Lung (tissue), 12 donors: Measurements from ENCODE around the gene CNKSR1. TPM values are rescaled to one million over a fixed set of nuclear protein-coding genes. Genes with fewer than 3 reads are reported as not detected.

Source experiments
- ATAC-seq: fragments of 200-7000 bp; cut with Tn5 transposase; one replicate; pipeline ENCODE4 v1.9.1; 2020; ENCODE audit warnings: moderate number of reproducible peaks; ENCODE audit not compliant: insufficient read depth, low FRiP score
- DNase-seq, 3 donors: peaks; one replicate each; pipeline ENCODE4 v3.0.0-alpha.2; 2013 to 2017
- H3K27ac ChIP-seq, 2 donors: one replicate each; pipeline ENCODE4 v1.5.1; 2013; ENCODE audit warnings: mild to moderate bottlenecking in 2 of 2, moderate library complexity in 2 of 2, control low read depth in 1 of 2, inconsistent platforms in 1 of 2, low read depth in 1 of 2, low read length in 1 of 2
- H3K27me3 ChIP-seq, 3 donors: one replicate each; pipeline ENCODE4 v1.5.1; 2013; ENCODE audit warnings: low read length in 2 of 3; ENCODE audit not compliant: control insufficient read depth in 3 of 3, insufficient read depth in 3 of 3
- H3K36me3 ChIP-seq, 4 donors: one replicate each; pipeline ENCODE4 v1.5.1; 2013; ENCODE audit warnings: low read length in 4 of 4, mild to moderate bottlenecking in 1 of 4, moderate library complexity in 1 of 4; ENCODE audit not compliant: control insufficient read depth in 4 of 4, insufficient read depth in 4 of 4
- H3K4me1 ChIP-seq, 5 donors: one replicate each; pipeline ENCODE4 v1.5.1; 2013; ENCODE audit warnings: low read length in 5 of 5, mild to moderate bottlenecking in 2 of 5, moderate library complexity in 1 of 5; ENCODE audit not compliant: control insufficient read depth in 5 of 5, insufficient read depth in 5 of 5
- H3K4me3 ChIP-seq: one replicate; pipeline ENCODE4 v1.5.1; 2013; ENCODE audit warnings: mild to moderate bottlenecking, control low read depth, moderate library complexity
- H3K9ac ChIP-seq, 2 donors: one replicate each; pipeline ENCODE4 v1.5.1; 2013; ENCODE audit warnings: low read length in 2 of 2, control low read depth in 1 of 2; ENCODE audit not compliant: insufficient read depth in 1 of 2
- H3K9me3 ChIP-seq, 4 donors: one replicate each; pipeline ENCODE4 v1.5.1; 2013; ENCODE audit warnings: low read length in 3 of 4, mild to moderate bottlenecking in 1 of 4, moderate library complexity in 1 of 4; ENCODE audit not compliant: control insufficient read depth in 4 of 4, insufficient read depth in 3 of 4
- CTCF ChIP-seq: IDR thresholded peaks from 2 replicates; pipeline ENCODE4 v1.5.1; 2012; ENCODE audit warnings: mild to moderate bottlenecking; ENCODE audit errors: control extremely low read depth, extremely low read depth
- WGBS, 2 donors: extraction: QIAGEN DNeasy Blood & Tissue Kit; methylation state at CpG; one replicate each; pipeline ENCODE4 v1.1.7; 2013; 5-methylcytosine and 5-hydroxymethylcytosine counted together
- polyA plus RNA-seq, 2 donors: library from polyadenylated mRNA; stranded (reverse); fragments of 200-250 nt; gene quantifications; one replicate each; pipeline ENCODE4 v1.2.1, GENCODE V29; 2013
- total RNA-seq, 2 donors: library from RNA; depleted of rRNA in 1 of 2; stranded (reverse); fragments of >200 nt in 1 of 2; gene quantifications; one replicate each; pipeline ENCODE4 v1.2.1, GENCODE V29; 2014 to 2021
- donor health status: control.
- donor health status: control.
- donor health status: Bipolar disorder and iron deficiency.
- donor health status: healthy.
- donor health status: DM: yes; HTN: yes; CAD: no.

The CNKSR1 gene
- total and polyA plus RNA-seq, 4 donors: 10.8 to 34.7 (median 28.3) TPM

- peak; percentile 69 to 78 (median 71) for DNase-seq
- 1 to 2% methylated on average over 90 to 98 of the region's 98 CpGs for WGBS, 2 donors
- peak overlapping the region; percentile 40 for H3K4me3 ChIP-seq
- no peaks in the 10 kb centered on the region for H3K9me3 ChIP-seq
- H3K9ac ChIP-seq: no peak overlapping the region
- ATAC-seq: peak; percentile 32
- H3K4me1 ChIP-seq: peaks cover 0 to 41% (median 7%) of the 10 kb centered on the region in 5 donors
- no peaks in the 10 kb centered on the region for H3K36me3 ChIP-seq
- peak overlapping the region; percentile 30 to 87 for H3K27ac ChIP-seq
- no peak for TF ChIP-seq CTCF
- no peaks in the 10 kb centered on the region for H3K27me3 ChIP-seq
Observed at GRCh38 chr1:26161415-26162219, 15.7 kb upstream of the CNKSR1 start.

- no peak for ATAC-seq
- DNase-seq: no peak
- no peak overlapping the region for H3K9ac ChIP-seq
- H3K36me3 ChIP-seq: no peaks in the 10 kb centered on the region
- no peaks in the 10 kb centered on the region for H3K27me3 ChIP-seq
- TF ChIP-seq CTCF: no peak
- peak overlapping the region in 1 of 2 donors; percentile 87 for H3K27ac ChIP-seq
- peaks cover 0 to 40% (median 7%) of the 10 kb centered on the region in 5 donors for H3K4me1 ChIP-seq
- peak overlapping the region; percentile 40 for H3K4me3 ChIP-seq
- H3K9me3 ChIP-seq: no peaks in the 10 kb centered on the region
- 21 to 29% methylated on average over 21 of the region's 21 CpGs for WGBS, 2 donors
Observed at GRCh38 chr1:26162220-26162709, 15.0 kb upstream of the CNKSR1 start.

GRCh38 chr1:26163684-26164035, 13.6 kb upstream of the CNKSR1 start:
- no peaks in the 10 kb centered on the region for H3K9me3 ChIP-seq
- DNase-seq: no peak
- H3K36me3 ChIP-seq: no peaks in the 10 kb centered on the region
- H3K4me3 ChIP-seq: no peak overlapping the region
- 61 to 65% methylated on average over 9 of the region's 9 CpGs for WGBS, 2 donors
- H3K27me3 ChIP-seq: no peaks in the 10 kb centered on the region
- no peak for ATAC-seq
- H3K9ac ChIP-seq: no peak overlapping the region
- H3K27ac ChIP-seq: no peak overlapping the region
- H3K4me1 ChIP-seq: peaks cover 0 to 36% (median 5%) of the 10 kb centered on the region in 5 donors
- TF ChIP-seq CTCF: no peak
